NK-92 (cell line): ENCODE measurements around the gene ELOVL6.

ENCODE experiments used
- DNase-seq: peaks from one replicate; lab custom pipeline; 2025; ENCODE audit not compliant: unreplicated experiment; lab: John Stamatoyannopoulos, UW

Gene ELOVL6

GRCh38 chr4:109998867-109999584 lies 199.4 kb downstream of the ELOVL6 start:
- DNase-seq: no peak

- no peak for DNase-seq
These were observed 201.9 kb downstream of the ELOVL6 start for GRCh38 chr4:109996526-109996925.
